GM19043 (cell line): ENCODE measurements around the gene BTNL9.
"Not testable (repeated sequence)": the region's sequence is repeated elsewhere in the genome, so short reads cannot be mapped to it uniquely, and the experiment has no call there.

Experiments
- ATAC-seq: cut with Tn5 transposase; IDR thresholded peaks from one replicate; pipeline ENCODE4 v1.9.1; 2021; ENCODE audit warnings: low read depth; ENCODE audit not compliant: unreplicated experiment

The BTNL9 gene

GRCh38 chr5:181097383-181097753 lies 57.3 kb downstream of the BTNL9 start:
- ATAC-seq: not testable (repeated sequence)

DNA sequence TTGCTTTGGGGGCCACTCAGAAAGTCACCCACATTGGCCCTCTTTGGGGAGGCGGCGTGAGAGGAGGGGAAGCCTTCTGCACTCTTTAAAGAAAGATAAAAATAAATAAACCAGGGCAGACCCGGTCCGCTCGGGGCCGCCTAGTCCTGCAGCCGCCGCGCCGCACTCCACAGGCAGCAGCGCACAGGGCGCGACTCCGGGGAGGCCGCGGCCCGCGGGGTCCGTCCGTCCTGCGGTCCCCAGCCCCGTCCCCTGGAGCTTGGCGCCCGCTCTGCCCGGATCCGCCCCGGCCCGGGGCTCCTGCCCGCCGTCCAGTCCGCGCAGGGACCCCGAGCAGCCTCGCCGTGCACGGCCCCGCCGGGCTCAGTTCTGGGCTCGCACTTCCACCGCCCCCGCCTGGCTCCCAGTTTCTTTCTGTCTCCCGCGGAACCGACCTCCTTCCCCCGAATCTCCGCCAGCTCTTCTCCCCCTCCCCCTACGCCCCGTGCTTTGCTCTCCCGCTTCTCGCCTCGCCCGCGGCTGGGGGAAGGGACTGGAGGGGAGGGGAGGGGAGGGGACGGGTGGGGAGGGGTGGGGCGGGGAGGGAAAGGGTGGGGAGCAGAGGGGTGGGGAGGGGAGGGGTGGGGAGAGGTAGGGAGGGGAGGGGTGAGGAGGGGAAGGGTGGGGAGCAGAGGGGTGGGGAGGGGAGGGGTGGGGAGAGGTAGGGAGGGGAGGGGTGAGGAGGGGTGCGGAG lies 57.9 kb downstream of the BTNL9 start:
- not testable (repeated sequence) for ATAC-seq

DNA sequence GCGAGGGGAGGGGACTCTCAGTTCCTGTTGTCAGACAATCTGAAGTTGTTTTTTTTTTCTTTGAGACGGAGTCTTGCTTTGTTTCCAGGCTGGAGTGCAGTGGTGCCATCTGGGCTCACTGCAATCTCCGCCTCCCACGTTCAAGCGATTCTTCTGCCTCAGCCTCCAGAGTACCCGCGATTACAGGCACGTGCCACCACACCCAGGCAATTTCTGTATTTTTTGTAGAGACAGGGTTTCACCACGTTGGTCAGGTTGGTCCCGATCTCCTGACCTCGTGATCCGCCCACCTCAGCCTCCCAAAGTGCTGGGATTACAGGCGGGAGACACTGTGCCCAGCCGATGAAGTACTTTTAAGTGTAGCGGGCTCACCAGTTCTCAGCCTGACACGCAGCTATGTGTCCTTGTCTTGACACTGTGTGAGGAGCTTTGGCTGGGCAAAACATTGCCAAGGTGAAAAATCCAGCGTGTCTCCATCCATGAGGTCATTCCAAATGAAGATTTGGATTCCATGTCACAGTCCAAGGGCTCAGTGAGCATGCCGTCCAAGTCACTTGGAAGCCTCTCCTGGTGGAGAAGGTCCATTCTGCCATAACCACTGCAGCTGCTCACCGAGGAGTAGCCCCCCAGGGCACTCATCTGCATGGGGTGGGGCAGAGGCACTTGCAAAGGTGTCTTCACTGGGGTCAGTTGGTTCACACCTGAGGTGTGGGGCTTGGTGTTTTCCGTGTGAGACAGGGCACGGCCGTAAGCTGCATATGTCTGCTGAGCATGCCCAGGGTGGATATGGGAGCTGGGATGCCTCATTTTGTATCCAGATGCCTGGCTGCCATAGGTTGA lies 58.9 kb downstream of the BTNL9 start:
- ATAC-seq: no peak

- no peak for ATAC-seq
These were observed 59.6 kb downstream of the BTNL9 start for GRCh38 chr5:181099602-181100086.

DNA sequence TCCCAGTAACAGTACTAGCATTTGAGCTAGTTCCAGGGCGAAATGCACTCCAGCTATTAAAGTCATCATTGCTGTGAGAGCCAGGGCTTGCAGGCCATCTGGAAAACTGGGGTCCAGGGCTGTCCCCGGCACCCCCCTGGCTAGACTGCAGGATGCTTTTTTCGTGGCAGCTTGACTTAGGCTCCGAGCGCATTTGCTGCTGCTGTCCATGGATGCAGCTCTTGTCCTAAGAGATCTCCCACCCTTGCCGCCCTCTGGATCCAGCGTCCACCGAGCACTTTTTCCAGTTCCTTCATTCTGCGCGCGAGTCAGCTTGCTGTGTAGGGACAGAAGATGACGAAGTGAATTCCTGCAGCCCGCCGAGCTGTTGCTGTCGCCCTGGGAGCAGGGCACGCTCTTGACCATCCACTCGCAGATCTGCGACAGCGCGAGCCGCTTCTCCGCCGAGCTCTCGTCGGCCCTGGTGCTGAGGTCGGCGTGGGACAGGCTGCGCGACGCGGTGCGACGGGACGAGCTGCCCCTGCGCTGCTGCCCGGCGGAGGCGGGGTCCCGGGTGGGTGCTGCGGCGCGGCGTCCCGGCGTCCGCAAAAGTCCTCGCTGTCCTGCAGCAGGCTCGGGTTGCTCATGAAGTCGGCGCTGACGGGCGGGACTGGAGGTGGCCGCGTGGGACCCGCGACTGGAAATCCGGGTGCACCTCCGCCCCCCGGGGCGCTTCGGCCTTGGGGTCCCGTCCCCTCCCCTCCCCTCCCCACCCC lies 60.2 kb downstream of the BTNL9 start:
- ATAC-seq: no peak

- ATAC-seq: not testable (repeated sequence)
These were observed 61.1 kb downstream of the BTNL9 start for GRCh38 chr5:181101030-181101641.

GRCh38 chr5:181101930-181102674 lies 62.0 kb downstream of the BTNL9 start:
- not testable (repeated sequence) for ATAC-seq

- ATAC-seq: not testable (repeated sequence)
These were observed 64.1 kb downstream of the BTNL9 start for GRCh38 chr5:181104259-181104568.

GRCh38 chr5:181104606-181105390 lies 64.7 kb downstream of the BTNL9 start:
- ATAC-seq: not testable (repeated sequence)

DNA sequence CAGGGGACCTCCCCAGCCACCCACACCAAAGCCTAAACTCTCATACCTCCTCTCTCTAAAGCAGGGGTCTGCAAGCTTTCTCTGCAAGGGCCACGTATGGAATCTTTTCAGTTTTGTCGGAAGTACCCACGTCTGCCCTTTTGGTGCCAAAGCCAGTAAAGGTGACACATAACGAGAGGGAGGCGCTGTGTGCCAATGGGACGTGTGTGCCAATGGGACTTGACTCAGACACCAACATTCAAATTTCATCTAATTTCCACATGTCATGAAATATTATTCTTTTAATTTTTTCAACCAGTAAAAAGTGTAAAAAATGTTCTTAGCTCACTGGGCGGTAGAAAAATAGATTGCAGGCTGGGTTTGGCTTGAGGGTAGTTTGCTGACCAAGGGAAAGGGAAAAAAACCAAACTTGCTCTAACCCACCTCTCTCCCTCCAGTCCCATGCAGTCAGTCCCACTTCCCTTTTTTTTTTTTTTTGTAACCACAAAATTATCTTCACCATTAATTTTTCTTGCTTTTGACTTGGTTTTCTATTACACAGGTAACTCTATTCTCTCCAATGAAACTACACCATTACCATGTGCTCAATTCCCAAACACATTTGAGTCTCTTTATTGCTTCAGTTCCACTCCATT lies 65.4 kb downstream of the BTNL9 start:
- no peak for ATAC-seq

GRCh38 chr5:181107699-181108098 lies 67.6 kb downstream of the BTNL9 start:
- no peak for ATAC-seq

- ATAC-seq: no peak
These were observed 68.6 kb downstream of the BTNL9 start for GRCh38 chr5:181108578-181109165.

DNA sequence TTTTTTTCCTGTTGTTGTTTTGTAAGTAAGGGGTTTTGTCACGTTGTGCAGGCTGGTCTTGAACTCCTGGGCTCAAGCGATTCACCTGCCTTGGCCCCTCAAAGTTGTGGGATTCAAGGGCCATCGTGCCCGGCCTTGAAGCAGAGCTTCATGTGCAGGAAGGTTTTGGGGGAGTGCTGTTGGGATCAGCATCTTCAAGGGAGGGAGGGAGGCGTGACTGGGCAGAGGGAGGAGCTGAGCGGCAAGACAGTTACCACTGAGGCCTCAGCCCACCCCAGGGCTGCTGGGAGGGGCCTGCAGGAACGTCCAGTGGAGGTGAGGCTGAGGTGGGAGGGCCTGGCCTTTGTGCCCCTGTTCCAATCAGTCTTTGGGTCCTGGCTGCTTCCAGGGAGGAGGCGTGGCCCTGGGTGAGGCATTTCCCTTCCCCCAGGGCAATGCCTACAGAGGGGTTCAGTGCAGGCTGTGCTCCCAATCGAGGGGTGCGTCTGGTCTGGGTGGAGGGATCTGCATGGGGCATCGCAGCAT lies 69.5 kb downstream of the BTNL9 start:
- no peak for ATAC-seq

GRCh38 chr5:181111010-181111409 lies 70.9 kb downstream of the BTNL9 start:
- no peak for ATAC-seq
